Endothelial cell of umbilical vein (primary cell): ENCODE results near the gene INSYN2B. TPM values are rescaled to one million over a fixed set of nuclear protein-coding genes. Genes with fewer than 3 reads are reported as not detected.

ENCODE experiments used
- BruUV-seq: library from RNA; stranded (reverse); fragments of 400-500 nt; replicated peaks from 2 replicates; lab custom pipeline; 2021; lab: Mats Ljungman, UMichigan
- CTCF ChIA-PET: fragments of 300-600, 350-600 bp; sonication (Branson Sonifier 250); formaldehyde crosslinking; loops from one replicate; lab custom pipeline; 2021; ENCODE audit warnings: antibody characterized with exemption, inconsistent platforms; lab: Charles Lee
- POLR2A ChIA-PET: fragments of 300-600, 350-600 bp; sonication (Branson Sonifier 250); formaldehyde crosslinking; loops from one replicate; lab custom pipeline; 2021; ENCODE audit warnings: antibody characterized with exemption, inconsistent platforms; lab: Charles Lee
- DNase-seq: peaks from one replicate; pipeline ENCODE4 v3.0.0-alpha.2; 2011; ENCODE audit warnings: low read depth, low spot score
- FAIRE-seq: peaks from 2 replicates; lab custom pipeline; 2011; peaks lifted over from hg19 to GRCh38; lab: Jason Lieb, UNC
- H2AFZ ChIP-seq: 2 replicates; pipeline ENCODE4 v1.6.0; 2012; ENCODE audit warnings: low read depth, low read length, control low read depth, inconsistent platforms
- H3K27ac ChIP-seq: 2 replicates; pipeline ENCODE4 v1.5.1; 2011; ENCODE audit warnings: low read depth, mild to moderate bottlenecking, control low read depth, low read length, moderate library complexity; ENCODE audit not compliant: insufficient read depth
- H3K27me3 ChIP-seq, 2 experiments: 2 replicates each; pipeline versions ENCODE4 v1.6.0 to v1.6.1; 2011; ENCODE audit warnings: low read length in 2 of 2, mixed read lengths in 1 of 2; ENCODE audit not compliant: control insufficient read depth in 2 of 2, insufficient read depth in 2 of 2
- H3K36me3 ChIP-seq, 2 experiments: 2 replicates in 1 of 2; 3 replicates in 1 of 2; pipeline ENCODE4 v1.5.1; 2011; ENCODE audit warnings: low read length in 2 of 2, mild to moderate bottlenecking in 1 of 2, moderate library complexity in 1 of 2; ENCODE audit not compliant: control insufficient read depth in 2 of 2, insufficient read depth in 2 of 2; ENCODE audit errors: extremely low read depth in 1 of 2
- H3K4me1 ChIP-seq: 3 replicates; pipeline ENCODE4 v1.5.1; 2011; ENCODE audit warnings: mild to moderate bottlenecking, low read length; ENCODE audit not compliant: control insufficient read depth, insufficient read depth; ENCODE audit errors: extremely low read depth
- H3K4me2 ChIP-seq: 2 replicates; pipeline ENCODE4 v1.6.1; 2011; ENCODE audit warnings: low read length, control low read depth, mixed read lengths; ENCODE audit not compliant: insufficient read depth
- H3K4me3 ChIP-seq, 3 experiments: fragments of 200-600 bp in 1 of 3; sonication (generic), shearing (Covaris generic) in 1 of 3; replicated peaks in 1 of 3; 2 replicates each; pipeline ENCODE4 v1.5.1; 2011 to 2016; ENCODE audit warnings: control low read depth in 3 of 3, low read length in 3 of 3, mild to moderate bottlenecking in 2 of 3, inconsistent platforms in 1 of 3, low read depth in 1 of 3, moderate library complexity in 1 of 3; ENCODE audit not compliant: insufficient read depth in 1 of 3
- H3K79me2 ChIP-seq: 2 replicates; pipeline ENCODE4 v1.6.0; 2012; ENCODE audit warnings: low read length, inconsistent platforms; ENCODE audit not compliant: control insufficient read depth, insufficient read depth
- H3K9ac ChIP-seq: replicated peaks from 2 replicates; pipeline ENCODE3; 2011; ENCODE audit warnings: low read length, control low read depth; ENCODE audit not compliant: insufficient read depth; ENCODE audit errors: extremely low read depth
- H3K9me1 ChIP-seq: replicated peaks from 3 replicates; pipeline ENCODE4 v1.6.0; 2011; ENCODE audit warnings: mild to moderate bottlenecking, low read length; ENCODE audit not compliant: control insufficient read depth, insufficient read depth; ENCODE audit errors: extremely low read depth
- H3K9me3 ChIP-seq: replicated peaks from 2 replicates; pipeline ENCODE4 v1.5.1; 2012; ENCODE audit warnings: low read length, inconsistent platforms; ENCODE audit not compliant: control insufficient read depth, insufficient read depth
- H4K20me1 ChIP-seq: replicated peaks from 2 replicates; pipeline ENCODE3; 2011; ENCODE audit warnings: mild to moderate bottlenecking, low read length; ENCODE audit not compliant: control insufficient read depth, insufficient read depth; ENCODE audit errors: extremely low read depth
- EZH2 ChIP-seq: IDR thresholded peaks from 2 replicates; pipeline ENCODE4 v1.6.1; 2012; ENCODE audit warnings: borderline replicate concordance, low read depth, mild to moderate bottlenecking, moderate library complexity, low read length, inconsistent platforms; ENCODE audit not compliant: severe bottlenecking
- FOS ChIP-seq: IDR thresholded peaks from 2 replicates; pipeline ENCODE4 v1.6.1; 2011; ENCODE audit warnings: mild to moderate bottlenecking, low read length, moderate library complexity, borderline replicate concordance; ENCODE audit not compliant: insufficient read depth
- GATA2 ChIP-seq: IDR thresholded peaks from 2 replicates; pipeline ENCODE4 v1.7.0; 2011; ENCODE audit warnings: low read depth, mild to moderate bottlenecking, moderate library complexity, mixed read lengths, low read length; ENCODE audit not compliant: insufficient read length, insufficient read depth
- JUN ChIP-seq: IDR thresholded peaks from 2 replicates; pipeline ENCODE4 v1.6.1; 2011; ENCODE audit warnings: borderline replicate concordance, low read depth; ENCODE audit not compliant: insufficient read length, insufficient read depth
- POLR2A ChIP-seq: IDR thresholded peaks from 2 replicates; pipeline ENCODE4 v1.6.1; 2012; ENCODE audit warnings: low read depth, mild to moderate bottlenecking, control low read depth, low read length
- POLR2AphosphoS5 ChIP-seq: IDR thresholded peaks from 2 replicates; pipeline ENCODE4 v1.6.1; 2012; ENCODE audit warnings: low read depth, mild to moderate bottlenecking, control low read depth, low read length, moderate library complexity; ENCODE audit not compliant: insufficient read depth
- dilution Hi-C: fragments of 300-500 bp; cut with MboI; formaldehyde crosslinking; loops from one replicate; pipeline ENCODE4 v1.15.0; 2019; ENCODE audit warnings: low sequenced_read_pairs; ENCODE audit not compliant: extremely low pct_ligation_motif_present
- intact Hi-C: fragments of 100-400 bp; cut with micrococcal nuclease; formaldehyde crosslinking; loops from one replicate; pipeline ENCODE4 v1.10.0; 2022
- polyA plus RNA-seq, 4 experiments: library from polyadenylated mRNA; depleted of rRNA in 3 of 4; stranded (reverse) in 3 of 4; unstranded in 1 of 4; fragments of >200 nt; gene quantifications; 2 replicates each; pipeline versions ENCODE4 v1.2.1 to v1.2.3, GENCODE V29; 2011 to 2012; ENCODE audit warnings: missing spikeins in 1 of 4
- total RNA-seq: library from RNA; stranded (reverse); gene quantifications from 2 replicates; pipeline ENCODE4 v1.2.3, GENCODE V29; 2021
- TF ChIP-seq, protein P1 (sequence below), 2 donors: IDR thresholded peaks; 1 replicate in 1 of 2; 2 replicates in 1 of 2; pipeline ENCODE4 v1.5.1; 2011; ENCODE audit warnings: low read length in 2 of 2, mild to moderate bottlenecking in 2 of 2, moderate library complexity in 2 of 2, control low read depth in 1 of 2, inconsistent platforms in 1 of 2, low read depth in 1 of 2; ENCODE audit not compliant: insufficient read depth in 1 of 2; ENCODE audit errors: extremely low read depth in 1 of 2

The INSYN2B gene
- total and polyA plus RNA-seq, 2 donors (not counting 3 experiments of a cell fraction or from before 2014, with no cell fraction given) = 8.2 to 17.1 TPM

DNA sequence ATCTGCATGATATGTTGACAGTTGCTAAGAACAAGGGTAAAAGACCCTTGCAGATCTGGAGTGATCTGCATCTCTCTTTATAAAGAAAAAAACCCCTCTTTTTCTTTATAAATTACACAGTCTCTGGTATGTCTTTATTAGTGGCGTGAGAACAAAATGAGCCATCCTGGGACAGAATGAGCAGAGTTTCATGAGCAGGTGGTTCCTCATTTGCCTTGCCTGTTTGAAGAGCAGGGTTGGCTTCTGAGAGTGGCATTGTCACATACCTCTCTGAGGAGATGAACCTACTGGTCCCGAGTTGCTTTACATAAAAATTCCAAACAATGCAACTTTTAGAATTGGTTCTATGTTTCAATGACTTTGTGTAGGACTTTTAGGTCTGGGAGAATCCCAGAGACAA is 94.3 kb downstream of the INSYN2B start:
- TF ChIP-seq POLR2A (no peak), JUN (no peak), FOS (no peak), EZH2 (no peak), POLR2AphosphoS5 (no peak)
- H4K20me1 ChIP-seq = no peaks in the 10 kb centered on the region
- H3K36me3 ChIP-seq = peaks cover 0 to 14% of the 10 kb centered on the region in 2 experiments
- DNase-seq (no peak), FAIRE-seq (no peak)
- no peak overlapping the region for H3K4me2 ChIP-seq
- dilution Hi-C loops (no loop called here), intact Hi-C loops (no loop called here)
- peaks cover 6% of the 10 kb centered on the region for H3K79me2 ChIP-seq
- no peaks in the 10 kb centered on the region for H3K9me3 ChIP-seq
- no peak overlapping the region for H3K27ac ChIP-seq
- no peaks in the 10 kb centered on the region for H3K27me3 ChIP-seq
- POLR2A ChIA-PET = no interaction called here
- CTCF ChIA-PET = interaction anchor here (1.2 kb wide), 1 partner anchor 184 kb away, joined by 4 read pairs; no protein-coding TSS in a partner anchor
- BruUV-seq = no TSS peak
- H3K4me3 ChIP-seq = no peak overlapping the region
- H2AFZ ChIP-seq = no peak overlapping the region
- no peak overlapping the region for H3K9ac ChIP-seq
- no peaks in the 10 kb centered on the region for H3K4me1 ChIP-seq
- no peaks in the 10 kb centered on the region for H3K9me1 ChIP-seq

DNA sequence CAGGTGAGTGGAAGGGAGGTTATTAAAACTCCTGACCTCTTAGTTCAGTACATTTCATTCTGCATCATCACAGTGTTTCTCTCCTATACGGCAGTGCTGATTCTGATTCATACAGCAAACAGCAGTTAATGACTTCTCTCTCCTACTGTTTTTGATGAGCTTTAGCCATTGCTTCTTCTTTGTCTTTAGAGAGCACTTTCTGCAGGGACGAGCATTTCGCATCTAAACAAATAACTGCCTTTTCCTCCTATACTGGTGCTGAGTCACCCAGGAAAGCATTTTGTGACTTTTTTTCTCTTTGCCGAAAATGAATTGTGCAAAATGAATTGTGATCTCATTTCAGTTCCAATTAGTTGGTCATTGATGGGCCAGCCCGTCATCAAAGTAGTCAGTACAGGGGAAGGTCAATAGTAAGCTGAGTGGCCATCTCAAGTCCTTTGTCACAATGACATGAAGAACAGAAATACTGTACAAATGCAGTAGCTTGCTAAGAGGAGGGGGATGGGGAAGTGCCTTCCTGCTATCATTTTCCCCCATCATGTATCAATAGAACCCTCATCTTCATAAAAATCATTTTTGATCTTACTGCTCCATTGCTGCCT is 98.5 kb downstream of the INSYN2B start:
- POLR2A ChIA-PET = no interaction called here

More for the DNA sequence above, 98.5 kb downstream of the INSYN2B start:
- TF ChIP-seq, protein P1, sequence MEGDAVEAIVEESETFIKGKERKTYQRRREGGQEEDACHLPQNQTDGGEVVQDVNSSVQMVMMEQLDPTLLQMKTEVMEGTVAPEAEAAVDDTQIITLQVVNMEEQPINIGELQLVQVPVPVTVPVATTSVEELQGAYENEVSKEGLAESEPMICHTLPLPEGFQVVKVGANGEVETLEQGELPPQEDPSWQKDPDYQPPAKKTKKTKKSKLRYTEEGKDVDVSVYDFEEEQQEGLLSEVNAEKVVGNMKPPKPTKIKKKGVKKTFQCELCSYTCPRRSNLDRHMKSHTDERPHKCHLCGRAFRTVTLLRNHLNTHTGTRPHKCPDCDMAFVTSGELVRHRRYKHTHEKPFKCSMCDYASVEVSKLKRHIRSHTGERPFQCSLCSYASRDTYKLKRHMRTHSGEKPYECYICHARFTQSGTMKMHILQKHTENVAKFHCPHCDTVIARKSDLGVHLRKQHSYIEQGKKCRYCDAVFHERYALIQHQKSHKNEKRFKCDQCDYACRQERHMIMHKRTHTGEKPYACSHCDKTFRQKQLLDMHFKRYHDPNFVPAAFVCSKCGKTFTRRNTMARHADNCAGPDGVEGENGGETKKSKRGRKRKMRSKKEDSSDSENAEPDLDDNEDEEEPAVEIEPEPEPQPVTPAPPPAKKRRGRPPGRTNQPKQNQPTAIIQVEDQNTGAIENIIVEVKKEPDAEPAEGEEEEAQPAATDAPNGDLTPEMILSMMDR (IDR thresholded peaks at IDR 0.05; ENCODE audit: extremely low read depth in 1 of 2, insufficient read depth in 1 of 2, low read depth in 1 of 2, low read length in 2 of 2) = no peak
- TF ChIP-seq POLR2A = no peak
- TF ChIP-seq GATA2 = no peak
- TF ChIP-seq JUN = no peak
- no peak for TF ChIP-seq FOS
- no peak for TF ChIP-seq EZH2
- no peak for TF ChIP-seq POLR2AphosphoS5
- H3K9ac ChIP-seq = no peak overlapping the region
- dilution Hi-C loops = no loop called here
- no peaks in the 10 kb centered on the region for H3K9me3 ChIP-seq
- intact Hi-C loops = no loop called here
- H3K27me3 ChIP-seq = no peaks in the 10 kb centered on the region
- H2AFZ ChIP-seq = no peak overlapping the region
- no peaks in the 10 kb centered on the region for H3K9me1 ChIP-seq
- peaks cover 3% of the 10 kb centered on the region for H3K79me2 ChIP-seq
- no peak overlapping the region for H3K4me3 ChIP-seq
- H3K4me1 ChIP-seq = no peaks in the 10 kb centered on the region
- BruUV-seq = no TSS peak
- H3K36me3 ChIP-seq = peaks cover 0 to 28% of the 10 kb centered on the region in 2 experiments
- no peak overlapping the region for H3K4me2 ChIP-seq
- DNase-seq (no peak), FAIRE-seq (no peak)
- CTCF ChIA-PET = interaction anchor here (0.9 to 2.9 kb wide), 3 partner anchors 89 to 189 kb away, joined by 3 to 13 read pairs (median 3); partner anchors contain the start of gene INSYN2B
- H3K27ac ChIP-seq = no peak overlapping the region
- H4K20me1 ChIP-seq = no peaks in the 10 kb centered on the region
